HEK293 (cell line): Measurements from ENCODE around the gene SH3D19.

ENCODE experiments used
- CTCF ChIA-PET: fragments of 350-600 bp; formaldehyde crosslinking; extraction: SDS; loops from one replicate; lab custom pipeline; 2021; ENCODE audit warnings: antibody characterized with exemption; lab: Yijun Ruan, JAX
- POLR2A ChIA-PET: fragments of 300-600 bp; formaldehyde crosslinking; extraction: SDS; loops from one replicate; lab custom pipeline; 2020; ENCODE audit warnings: antibody characterized with exemption, inconsistent platforms; lab: Yijun Ruan, JAX
- H3K27ac ChIP-seq: fragments of 200-500 bp; sonication (Bioruptor generic); 2 replicates; pipeline ENCODE4 v1.5.1; 2014; ENCODE audit warnings: low read depth, low read length, control low read depth, inconsistent platforms; ENCODE audit errors: extremely low read depth
- H3K36me3 ChIP-seq, 2 experiments: fragments of 200-500 bp in 1 of 2; sonication (Bioruptor generic) in 1 of 2; 1 replicate in 1 of 2; 2 replicates in 1 of 2; pipeline ENCODE4 v1.5.1; 2014 to 2017; ENCODE audit warnings: inconsistent platforms in 2 of 2, low read length in 2 of 2; ENCODE audit not compliant: control insufficient read depth in 2 of 2, insufficient read depth in 1 of 2
- H3K4me1 ChIP-seq: fragments of 200-500 bp; sonication (Bioruptor generic); 2 replicates; pipeline ENCODE4 v1.5.1; 2014; ENCODE audit warnings: mild to moderate bottlenecking, low read length, inconsistent platforms; ENCODE audit not compliant: control insufficient read depth, insufficient read depth
- H3K4me3 ChIP-seq: 2 replicates; pipeline ENCODE4 v1.5.1; 2011; ENCODE audit warnings: low read depth, mild to moderate bottlenecking, control low read depth, low read length, moderate library complexity
- H3K9me3 ChIP-seq: fragments of 200-500 bp; sonication (Bioruptor generic); 2 replicates; pipeline ENCODE4 v1.5.1; 2014; ENCODE audit warnings: low read depth, low read length, inconsistent platforms; ENCODE audit not compliant: control insufficient read depth, insufficient read depth
- FEZF1 ChIP-seq: fragments of 450-650 bp; formaldehyde crosslinking; IDR thresholded peaks from 2 replicates; pipeline ENCODE4 v1.5.1; 2016; ENCODE audit warnings: missing biosample characterization, missing genetic modification characterization
- GFI1B ChIP-seq: fragments of 450-650 bp; formaldehyde crosslinking; IDR thresholded peaks from 2 replicates; pipeline ENCODE4 v1.5.1; 2016; ENCODE audit warnings: missing biosample characterization, missing genetic modification characterization
- GLI4 ChIP-seq: fragments of 450-650 bp; formaldehyde crosslinking; IDR thresholded peaks from 2 replicates; pipeline ENCODE4 v1.5.1; 2016; ENCODE audit warnings: missing biosample characterization, missing genetic modification characterization
- GLIS1 ChIP-seq: fragments of 450-650 bp; formaldehyde crosslinking; IDR thresholded peaks from 2 replicates; pipeline ENCODE4 v1.5.1; 2016; ENCODE audit warnings: missing biosample characterization, missing genetic modification characterization
- KLF1 ChIP-seq: fragments of 450-650 bp; formaldehyde crosslinking; IDR thresholded peaks from 2 replicates; pipeline ENCODE4 v1.5.1; 2016; ENCODE audit warnings: missing biosample characterization, missing genetic modification characterization
- KLF10 ChIP-seq: fragments of 450-650 bp; IDR thresholded peaks from 2 replicates; pipeline ENCODE4 v1.5.1; 2018; ENCODE audit warnings: missing biosample characterization, mild to moderate bottlenecking, missing genetic modification characterization
- KLF16 ChIP-seq: fragments of 450-650 bp; formaldehyde crosslinking; IDR thresholded peaks from 2 replicates; pipeline ENCODE4 v1.5.1; 2017; ENCODE audit warnings: missing biosample characterization, missing genetic modification characterization
- KLF8 ChIP-seq: fragments of 450-650 bp; formaldehyde crosslinking; IDR thresholded peaks from 2 replicates; pipeline ENCODE4 v1.5.1; 2016; ENCODE audit warnings: missing biosample characterization, missing genetic modification characterization
- KLF9 ChIP-seq: fragments of 450-650 bp; formaldehyde crosslinking; IDR thresholded peaks from 2 replicates; pipeline ENCODE4 v1.5.1; 2016; ENCODE audit warnings: missing biosample characterization, missing genetic modification characterization, low read depth
- SP2 ChIP-seq: fragments of 450-650 bp; formaldehyde crosslinking; IDR thresholded peaks from 2 replicates; pipeline ENCODE4 v1.5.1; 2016; ENCODE audit warnings: missing biosample characterization, missing genetic modification characterization
- SP7 ChIP-seq: fragments of 450-650 bp; formaldehyde crosslinking; IDR thresholded peaks from 2 replicates; pipeline ENCODE4 v1.5.1; 2016; ENCODE audit warnings: missing biosample characterization, missing genetic modification characterization
- WT1 ChIP-seq: fragments of 450-650 bp; formaldehyde crosslinking; IDR thresholded peaks from 2 replicates; pipeline ENCODE4 v1.5.1; 2016; ENCODE audit warnings: missing biosample characterization, missing genetic modification characterization
- ZBTB17 ChIP-seq: fragments of 450-650 bp; formaldehyde crosslinking; IDR thresholded peaks from 2 replicates; pipeline ENCODE4 v1.5.1; 2016; ENCODE audit warnings: missing biosample characterization, missing genetic modification characterization
- ZBTB8A ChIP-seq: fragments of 450-650 bp; formaldehyde crosslinking; IDR thresholded peaks from 2 replicates; pipeline ENCODE4 v1.5.1; 2016; ENCODE audit warnings: missing biosample characterization, missing genetic modification characterization
- ZFP37 ChIP-seq: fragments of 450-650 bp; formaldehyde crosslinking; IDR thresholded peaks from 2 replicates; pipeline ENCODE4 v1.5.1; 2016; ENCODE audit warnings: missing biosample characterization, missing genetic modification characterization
- ZFP69B ChIP-seq: fragments of 450-650 bp; formaldehyde crosslinking; IDR thresholded peaks from 2 replicates; pipeline ENCODE4 v1.5.1; 2016; ENCODE audit warnings: missing biosample characterization, missing genetic modification characterization
- ZNF214 ChIP-seq: fragments of 450-650 bp; formaldehyde crosslinking; IDR thresholded peaks from 2 replicates; pipeline ENCODE4 v1.5.1; 2017; ENCODE audit warnings: missing biosample characterization, mild to moderate bottlenecking, missing genetic modification characterization, borderline replicate concordance
- ZNF324 ChIP-seq: fragments of 450-650 bp; formaldehyde crosslinking; IDR thresholded peaks from 2 replicates; pipeline ENCODE4 v1.5.1; 2016; ENCODE audit warnings: missing biosample characterization, missing genetic modification characterization
- ZNF501 ChIP-seq: fragments of 450-650 bp; formaldehyde crosslinking; IDR thresholded peaks from 2 replicates; pipeline ENCODE4 v1.5.1; 2016; ENCODE audit warnings: missing biosample characterization, missing genetic modification characterization
- ZNF629 ChIP-seq: fragments of 450-650 bp; formaldehyde crosslinking; IDR thresholded peaks from 2 replicates; pipeline ENCODE4 v1.5.1; 2017; ENCODE audit warnings: missing biosample characterization, missing genetic modification characterization
- ZNF658 ChIP-seq: fragments of 450-650 bp; formaldehyde crosslinking; IDR thresholded peaks from 2 replicates; pipeline ENCODE4; 2016; ENCODE audit warnings: missing biosample characterization, missing genetic modification characterization
- ZXDB ChIP-seq: fragments of 450-650 bp; formaldehyde crosslinking; IDR thresholded peaks from 2 replicates; pipeline ENCODE4 v1.5.1; 2016; ENCODE audit warnings: missing biosample characterization, missing genetic modification characterization
- TF ChIP-seq, protein P1 (sequence below): fragments of 450-650 bp; formaldehyde crosslinking; optimal IDR thresholded peaks from 2 replicates; pipeline ENCODE3; 2016; ENCODE audit warnings: missing biosample characterization, mild to moderate bottlenecking, missing genetic modification characterization
- TF ChIP-seq, protein P2 (sequence below): fragments of 450-650 bp; formaldehyde crosslinking; IDR thresholded peaks from 2 replicates; pipeline ENCODE4 v1.5.1; 2016; ENCODE audit warnings: missing biosample characterization, missing genetic modification characterization
- TF ChIP-seq, protein P3 (sequence below): fragments of 450-650 bp; formaldehyde crosslinking; IDR thresholded peaks from 2 replicates; pipeline ENCODE4 v1.5.1; 2017; ENCODE audit warnings: missing biosample characterization, missing genetic modification characterization
- TF ChIP-seq, protein P4 (sequence below): fragments of 450-650 bp; formaldehyde crosslinking; conservative IDR thresholded peaks from 2 replicates; pipeline ENCODE4 v1.5.1; 2016; ENCODE audit warnings: low read depth, missing biosample characterization, missing genetic modification characterization

The SH3D19 gene, protein sequence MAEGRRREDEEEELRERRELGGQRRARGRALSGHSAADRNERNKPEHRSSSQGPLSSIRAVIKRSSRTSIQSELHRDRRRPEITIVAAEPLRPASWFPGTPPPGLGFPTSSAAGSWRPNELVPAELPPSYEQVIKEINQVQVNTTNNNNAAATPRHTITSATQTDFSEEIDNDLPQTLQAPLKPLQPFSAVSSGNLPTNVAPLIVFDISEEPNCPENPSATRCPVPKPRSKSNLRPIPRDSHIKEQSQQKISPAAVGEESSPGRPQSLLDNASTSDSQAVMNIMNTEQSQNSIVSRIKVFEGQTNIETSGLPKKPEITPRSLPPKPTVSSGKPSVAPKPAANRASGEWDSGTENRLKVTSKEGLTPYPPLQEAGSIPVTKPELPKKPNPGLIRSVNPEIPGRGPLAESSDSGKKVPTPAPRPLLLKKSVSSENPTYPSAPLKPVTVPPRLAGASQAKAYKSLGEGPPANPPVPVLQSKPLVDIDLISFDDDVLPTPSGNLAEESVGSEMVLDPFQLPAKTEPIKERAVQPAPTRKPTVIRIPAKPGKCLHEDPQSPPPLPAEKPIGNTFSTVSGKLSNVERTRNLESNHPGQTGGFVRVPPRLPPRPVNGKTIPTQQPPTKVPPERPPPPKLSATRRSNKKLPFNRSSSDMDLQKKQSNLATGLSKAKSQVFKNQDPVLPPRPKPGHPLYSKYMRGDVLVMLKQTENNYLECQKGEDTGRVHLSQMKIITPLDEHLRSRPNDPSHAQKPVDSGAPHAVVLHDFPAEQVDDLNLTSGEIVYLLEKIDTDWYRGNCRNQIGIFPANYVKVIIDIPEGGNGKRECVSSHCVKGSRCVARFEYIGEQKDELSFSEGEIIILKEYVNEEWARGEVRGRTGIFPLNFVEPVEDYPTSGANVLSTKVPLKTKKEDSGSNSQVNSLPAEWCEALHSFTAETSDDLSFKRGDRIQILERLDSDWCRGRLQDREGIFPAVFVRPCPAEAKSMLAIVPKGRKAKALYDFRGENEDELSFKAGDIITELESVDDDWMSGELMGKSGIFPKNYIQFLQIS

DNA sequence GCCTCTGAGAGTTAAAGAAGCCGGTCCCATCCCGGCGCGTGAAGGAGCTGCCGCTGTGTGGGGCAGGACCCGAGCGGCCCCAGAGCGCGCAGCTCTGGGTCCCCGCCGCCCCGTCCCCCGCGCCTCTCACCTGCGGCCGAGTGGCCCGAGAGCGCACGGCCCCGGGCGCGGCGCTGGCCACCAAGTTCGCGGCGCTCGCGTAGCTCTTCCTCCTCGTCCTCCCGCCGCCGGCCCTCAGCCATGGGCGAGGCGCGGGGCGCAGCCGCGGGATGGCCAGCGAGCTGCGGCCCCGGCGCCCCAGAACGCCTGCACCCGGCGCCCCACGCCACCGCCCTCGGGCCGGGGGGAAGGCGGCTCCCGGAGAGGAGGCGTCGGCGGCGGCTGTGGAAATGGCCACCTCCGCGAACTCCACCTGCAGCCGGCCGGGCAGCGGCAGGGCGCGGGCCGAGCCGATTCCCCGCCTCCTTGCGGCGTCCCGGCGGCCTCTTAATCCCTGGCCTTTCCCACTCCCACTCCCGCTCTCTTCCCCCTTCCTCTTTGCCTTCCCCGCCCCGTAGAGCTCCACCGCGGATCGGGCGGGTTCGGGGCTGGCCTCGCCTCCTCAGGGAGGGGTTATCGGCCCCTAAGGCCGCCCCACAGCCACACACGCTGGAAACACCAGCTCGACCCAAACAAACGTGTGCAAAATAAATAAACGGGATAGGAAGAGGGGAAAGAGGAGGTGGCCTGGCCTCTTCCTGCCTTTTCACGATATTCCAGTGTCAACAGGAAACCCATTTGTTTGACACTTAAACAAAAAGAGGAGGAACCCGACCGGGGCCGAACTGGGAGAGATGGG lies at the start of gene SH3D19:
SH3D19 (minus strand) TSS at position 495 of the 838 bp plus-strand sequence; CDS start at position 242, 253 bp downstream.
- no peaks in the 10 kb centered on the region for H3K9me3 ChIP-seq
- peak within 1 kb of the TSS; percentile 90 for H3K27ac ChIP-seq
- ChIA-PET POLR2A (interaction anchor here (0.8 to 1.7 kb wide), 5 partner anchors 9 to 46 kb away, joined by 3 to 6 read pairs (median 5); no protein-coding TSS in a partner anchor), CTCF (interaction anchor here (0.7 kb wide), 1 partner anchor 1519 kb away, joined by 3 read pairs; no protein-coding TSS in a partner anchor)
- no peaks in the 10 kb centered on the region for H3K36me3 ChIP-seq
- H3K4me1 ChIP-seq = peaks cover 13% of the 10 kb centered on the region
- peak within 1 kb of the TSS; percentile 54 for H3K4me3 ChIP-seq
- TF ChIP-seq, protein P1, sequence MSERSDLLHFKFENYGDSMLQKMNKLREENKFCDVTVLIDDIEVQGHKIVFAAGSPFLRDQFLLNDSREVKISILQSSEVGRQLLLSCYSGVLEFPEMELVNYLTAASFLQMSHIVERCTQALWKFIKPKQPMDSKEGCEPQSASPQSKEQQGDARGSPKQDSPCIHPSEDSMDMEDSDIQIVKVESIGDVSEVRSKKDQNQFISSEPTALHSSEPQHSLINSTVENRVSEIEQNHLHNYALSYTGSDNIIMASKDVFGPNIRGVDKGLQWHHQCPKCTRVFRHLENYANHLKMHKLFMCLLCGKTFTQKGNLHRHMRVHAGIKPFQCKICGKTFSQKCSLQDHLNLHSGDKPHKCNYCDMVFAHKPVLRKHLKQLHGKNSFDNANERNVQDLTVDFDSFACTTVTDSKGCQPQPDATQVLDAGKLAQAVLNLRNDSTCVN (tag by site-specific recombination) = peak; percentile 64
- TF ChIP-seq, protein P2, sequence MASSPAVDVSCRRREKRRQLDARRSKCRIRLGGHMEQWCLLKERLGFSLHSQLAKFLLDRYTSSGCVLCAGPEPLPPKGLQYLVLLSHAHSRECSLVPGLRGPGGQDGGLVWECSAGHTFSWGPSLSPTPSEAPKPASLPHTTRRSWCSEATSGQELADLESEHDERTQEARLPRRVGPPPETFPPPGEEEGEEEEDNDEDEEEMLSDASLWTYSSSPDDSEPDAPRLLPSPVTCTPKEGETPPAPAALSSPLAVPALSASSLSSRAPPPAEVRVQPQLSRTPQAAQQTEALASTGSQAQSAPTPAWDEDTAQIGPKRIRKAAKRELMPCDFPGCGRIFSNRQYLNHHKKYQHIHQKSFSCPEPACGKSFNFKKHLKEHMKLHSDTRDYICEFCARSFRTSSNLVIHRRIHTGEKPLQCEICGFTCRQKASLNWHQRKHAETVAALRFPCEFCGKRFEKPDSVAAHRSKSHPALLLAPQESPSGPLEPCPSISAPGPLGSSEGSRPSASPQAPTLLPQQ (tag by site-specific recombination) = peak; percentile 26; the same call in 1 of the 2 replicates
- 0 out of 2 replicates have a peak, but pooled peaks have one; percentile 30 for TF ChIP-seq ZFP37
- TF ChIP-seq KLF10 (tag by site-specific recombination) = 0 out of 2 replicates have a peak, but pooled peaks have one; percentile 19
- TF ChIP-seq ZNF658 (tag by site-specific recombination) = no peak
- TF ChIP-seq ZBTB8A (tag by site-specific recombination) = peak; percentile 74
- TF ChIP-seq SP7 = peak; percentile 69
- TF ChIP-seq ZNF501 (tag by site-specific recombination) = 0 out of 2 replicates have a peak, but pooled peaks have one; percentile 52
- TF ChIP-seq ZXDB (tag by site-specific recombination) = peak; percentile 88
- peak; percentile 36; the same call in 1 of the 2 replicates for TF ChIP-seq WT1
- TF ChIP-seq GFI1B (tag by site-specific recombination) = no peak
- peak; percentile 41; the same call in 1 of the 2 replicates for TF ChIP-seq ZFP69B
- peak; percentile 77 for TF ChIP-seq KLF8
- TF ChIP-seq, protein P3, sequence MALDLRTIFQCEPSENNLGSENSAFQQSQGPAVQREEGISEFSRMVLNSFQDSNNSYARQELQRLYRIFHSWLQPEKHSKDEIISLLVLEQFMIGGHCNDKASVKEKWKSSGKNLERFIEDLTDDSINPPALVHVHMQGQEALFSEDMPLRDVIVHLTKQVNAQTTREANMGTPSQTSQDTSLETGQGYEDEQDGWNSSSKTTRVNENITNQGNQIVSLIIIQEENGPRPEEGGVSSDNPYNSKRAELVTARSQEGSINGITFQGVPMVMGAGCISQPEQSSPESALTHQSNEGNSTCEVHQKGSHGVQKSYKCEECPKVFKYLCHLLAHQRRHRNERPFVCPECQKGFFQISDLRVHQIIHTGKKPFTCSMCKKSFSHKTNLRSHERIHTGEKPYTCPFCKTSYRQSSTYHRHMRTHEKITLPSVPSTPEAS = peak; percentile 52
- no peak for TF ChIP-seq GLIS1
- TF ChIP-seq ZBTB17 (tag by site-specific recombination) = peak; percentile 36; the same call in 1 of the 2 replicates
- no peak for TF ChIP-seq ZNF214 (tag by site-specific recombination)
- TF ChIP-seq ZNF629 (tag by site-specific recombination) = 0 out of 2 replicates have a peak, but pooled peaks have one; percentile 33
- 0 out of 2 replicates have a peak, but pooled peaks have one; percentile 15 for TF ChIP-seq FEZF1 (tag by site-specific recombination)
- TF ChIP-seq ZNF324 (tag by site-specific recombination) = no peak
- TF ChIP-seq KLF9 (tag by site-specific recombination) = peak; percentile 46; the same call in 1 of the 2 replicates
- peak; percentile 56; the same call in 1 of the 2 replicates for TF ChIP-seq KLF16 (tag by site-specific recombination)
- TF ChIP-seq, protein P4, sequence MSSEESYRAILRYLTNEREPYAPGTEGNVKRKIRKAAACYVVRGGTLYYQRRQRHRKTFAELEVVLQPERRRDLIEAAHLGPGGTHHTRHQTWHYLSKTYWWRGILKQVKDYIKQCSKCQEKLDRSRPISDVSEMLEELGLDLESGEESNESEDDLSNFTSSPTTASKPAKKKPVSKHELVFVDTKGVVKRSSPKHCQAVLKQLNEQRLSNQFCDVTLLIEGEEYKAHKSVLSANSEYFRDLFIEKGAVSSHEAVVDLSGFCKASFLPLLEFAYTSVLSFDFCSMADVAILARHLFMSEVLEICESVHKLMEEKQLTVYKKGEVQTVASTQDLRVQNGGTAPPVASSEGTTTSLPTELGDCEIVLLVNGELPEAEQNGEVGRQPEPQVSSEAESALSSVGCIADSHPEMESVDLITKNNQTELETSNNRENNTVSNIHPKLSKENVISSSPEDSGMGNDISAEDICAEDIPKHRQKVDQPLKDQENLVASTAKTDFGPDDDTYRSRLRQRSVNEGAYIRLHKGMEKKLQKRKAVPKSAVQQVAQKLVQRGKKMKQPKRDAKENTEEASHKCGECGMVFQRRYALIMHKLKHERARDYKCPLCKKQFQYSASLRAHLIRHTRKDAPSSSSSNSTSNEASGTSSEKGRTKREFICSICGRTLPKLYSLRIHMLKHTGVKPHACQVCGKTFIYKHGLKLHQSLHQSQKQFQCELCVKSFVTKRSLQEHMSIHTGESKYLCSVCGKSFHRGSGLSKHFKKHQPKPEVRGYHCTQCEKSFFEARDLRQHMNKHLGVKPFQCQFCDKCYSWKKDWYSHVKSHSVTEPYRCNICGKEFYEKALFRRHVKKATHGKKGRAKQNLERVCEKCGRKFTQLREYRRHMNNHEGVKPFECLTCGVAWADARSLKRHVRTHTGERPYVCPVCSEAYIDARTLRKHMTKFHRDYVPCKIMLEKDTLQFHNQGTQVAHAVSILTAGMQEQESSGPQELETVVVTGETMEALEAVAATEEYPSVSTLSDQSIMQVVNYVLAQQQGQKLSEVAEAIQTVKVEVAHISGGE (tag by site-specific recombination) = peak; percentile 30; the same call in 1 of the 2 replicates
- TF ChIP-seq SP2 (tag by site-specific recombination) = peak; percentile 95
- peak; percentile 35; the same call in 1 of the 2 replicates for TF ChIP-seq KLF1 (tag by site-specific recombination)
- TF ChIP-seq GLI4 (tag by site-specific recombination) = no peak
